ENCODE data around the gene MPZL2.

DNA sequence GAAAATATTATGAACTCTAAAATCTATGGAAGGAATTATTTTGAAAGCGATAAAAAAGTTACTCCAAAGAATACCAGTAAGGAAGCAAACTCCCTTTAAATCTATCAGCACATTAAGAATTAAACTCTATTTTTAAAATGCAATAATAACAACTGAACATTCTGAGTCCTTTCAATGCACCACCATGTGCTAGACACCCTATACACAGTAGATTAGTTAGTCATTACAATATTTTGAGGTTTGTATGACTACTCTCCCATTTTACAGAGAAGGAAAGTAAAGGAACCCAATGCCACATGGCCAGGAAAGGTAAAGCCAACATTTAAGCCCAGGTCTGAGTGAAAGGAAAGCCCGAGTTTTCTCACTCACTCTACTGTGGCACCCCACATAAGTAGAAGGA lies 57.0 kb downstream of the MPZL2 start:
- TF ChIP-seq, protein P1, sequence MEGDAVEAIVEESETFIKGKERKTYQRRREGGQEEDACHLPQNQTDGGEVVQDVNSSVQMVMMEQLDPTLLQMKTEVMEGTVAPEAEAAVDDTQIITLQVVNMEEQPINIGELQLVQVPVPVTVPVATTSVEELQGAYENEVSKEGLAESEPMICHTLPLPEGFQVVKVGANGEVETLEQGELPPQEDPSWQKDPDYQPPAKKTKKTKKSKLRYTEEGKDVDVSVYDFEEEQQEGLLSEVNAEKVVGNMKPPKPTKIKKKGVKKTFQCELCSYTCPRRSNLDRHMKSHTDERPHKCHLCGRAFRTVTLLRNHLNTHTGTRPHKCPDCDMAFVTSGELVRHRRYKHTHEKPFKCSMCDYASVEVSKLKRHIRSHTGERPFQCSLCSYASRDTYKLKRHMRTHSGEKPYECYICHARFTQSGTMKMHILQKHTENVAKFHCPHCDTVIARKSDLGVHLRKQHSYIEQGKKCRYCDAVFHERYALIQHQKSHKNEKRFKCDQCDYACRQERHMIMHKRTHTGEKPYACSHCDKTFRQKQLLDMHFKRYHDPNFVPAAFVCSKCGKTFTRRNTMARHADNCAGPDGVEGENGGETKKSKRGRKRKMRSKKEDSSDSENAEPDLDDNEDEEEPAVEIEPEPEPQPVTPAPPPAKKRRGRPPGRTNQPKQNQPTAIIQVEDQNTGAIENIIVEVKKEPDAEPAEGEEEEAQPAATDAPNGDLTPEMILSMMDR (conservative IDR thresholded peaks at IDR 0.05; ENCODE audit: low read length) = no peak
- TF ChIP-seq EZH2phosphoT487 (IDR thresholded peaks at IDR 0.05; ENCODE audit: borderline replicate concordance) = no peak

Measured in Loucy (cell line).